ENCODE data around the gene PICK1. TPM values are rescaled to one million over a fixed set of nuclear protein-coding genes. Genes with fewer than 3 reads are reported as not detected.

Gene PICK1
- total RNA-seq, 1 experiment from 2014 or later, result 35.7 TPM

GRCh38 chr22:38112381-38112780, 55.2 kb downstream of the PICK1 start:
- no peak for TF ChIP-seq CTCF (conservative IDR thresholded peaks at IDR 0.05)
- Histone ChIP-seq H3K4me2 (ENCODE audit: insufficient read depth, insufficient read length, low read length) (no peak overlapping the region), H3K56ac (ENCODE audit: insufficient read length, low read depth, low read length) (no peak overlapping the region), H2BK20ac (ENCODE audit: low read depth, low read length, poor library complexity, severe bottlenecking) (no peak overlapping the region), H3T11ph (ENCODE audit: low read length) (no peak overlapping the region), H2BK5ac (ENCODE audit: insufficient read length, low read length) (no peak overlapping the region), H3K9me3 (ENCODE audit: control insufficient read depth, low read depth, low read length) (no peaks in the 10 kb centered on the region), H4K91ac (ENCODE audit: insufficient read length, low read depth, low read length) (no peak overlapping the region), H2BK120ac (ENCODE audit: low read depth, low read length, poor library complexity, severe bottlenecking) (no peak overlapping the region), H3K27ac (ENCODE audit: insufficient read length, low read depth, low read length) (no peak overlapping the region), H4K20me1 (ENCODE audit: control insufficient read depth, insufficient read depth, insufficient read length) (peaks cover 2% of the 10 kb centered on the region), H3K14ac (ENCODE audit: insufficient read depth, low read length) (no peak overlapping the region), H3K4me1 (ENCODE audit: insufficient read depth, low read length) (no peaks in the 10 kb centered on the region), H3K27me3 (ENCODE audit: insufficient read depth, low read length) (no peaks in the 10 kb centered on the region), H3K79me1 (ENCODE audit: insufficient read depth, low read depth, low read length, poor library complexity, severe bottlenecking) (no peaks in the 10 kb centered on the region), H3K4ac (ENCODE audit: low read depth, low read length) (no peak overlapping the region), H2AK5ac (ENCODE audit: insufficient read length, low read length) (no peak overlapping the region), H4K5ac (ENCODE audit: insufficient read length, low read depth, low read length) (no peak overlapping the region), H3K18ac (ENCODE audit: insufficient read length, low read depth, low read length) (no peak overlapping the region), H3K9ac (ENCODE audit: extremely low read depth, insufficient read length, low read length) (no peak overlapping the region), H2BK12ac (ENCODE audit: insufficient read length, low read depth, low read length) (no peak overlapping the region), H2AFZ (ENCODE audit: low read length) (no peak overlapping the region), H2BK15ac (ENCODE audit: low read depth, low read length) (no peak overlapping the region), H4K8ac (replicated peaks; ENCODE audit: insufficient read length, low read depth, low read length) (no peak overlapping the region), H3K79me2 (ENCODE audit: insufficient read depth, low read length) (no peaks in the 10 kb centered on the region), H3K23ac (ENCODE audit: insufficient read length, low read depth, low read length) (no peak overlapping the region), H3K23me2 (ENCODE audit: insufficient read length, low read depth, low read length, poor library complexity, severe bottlenecking) (no peaks in the 10 kb centered on the region)
- WGBS (ENCODE audit: extremely low coverage, insufficient read length, low lambda C conversion rate), result no CpG with 5 or more reads among the region's 22 CpGs
- DNase-seq, result no peak
- Mint-ChIP-seq H3K9me3 (peaks cover 0 to 3% of the 10 kb centered on the region in 2 experiments; a peak in 2 of 5 replicates), H3K36me3 (ENCODE audit: insufficient read depth in 1 of 3, low read depth in 3 of 3) (peaks cover 0 to 4% (median 2%) of the 10 kb centered on the region in 3 experiments; a peak in 5 of 7 replicates), H3K27ac (no peak overlapping the region), H3K4me3 (no peak overlapping the region), H3K4me1 (peaks cover 2 to 14% of the 10 kb centered on the region in 2 experiments), H3K27me3 (ENCODE audit: low read depth) (no peaks in the 10 kb centered on the region; the same call in 1 of the 2 replicates)
